ENCODE results near the gene SPACA1.

SPACA1 gene

GRCh38 chr6:88107241-88107640, 59.6 kb downstream of the SPACA1 start:
- no peak for DNase-seq

GRCh38 chr6:88111991-88112390, 64.3 kb downstream of the SPACA1 start:
- DNase-seq = no peak

- DNase-seq = no peak
These were observed 67.2 kb downstream of the SPACA1 start for GRCh38 chr6:88114838-88115237.

GRCh38 chr6:88115307-88115706, 67.7 kb downstream of the SPACA1 start:
- DNase-seq = no peak

- no peak for DNase-seq
These were observed 68.6 kb downstream of the SPACA1 start for GRCh38 chr6:88116276-88116675.

All from fibroblast of upper back skin (primary cell).